ENCODE data around the gene TRAIP.
A peak's percentile ranks its signal among the peaks of the same experiment; 100 is the strongest.

TRAIP gene

DNA sequence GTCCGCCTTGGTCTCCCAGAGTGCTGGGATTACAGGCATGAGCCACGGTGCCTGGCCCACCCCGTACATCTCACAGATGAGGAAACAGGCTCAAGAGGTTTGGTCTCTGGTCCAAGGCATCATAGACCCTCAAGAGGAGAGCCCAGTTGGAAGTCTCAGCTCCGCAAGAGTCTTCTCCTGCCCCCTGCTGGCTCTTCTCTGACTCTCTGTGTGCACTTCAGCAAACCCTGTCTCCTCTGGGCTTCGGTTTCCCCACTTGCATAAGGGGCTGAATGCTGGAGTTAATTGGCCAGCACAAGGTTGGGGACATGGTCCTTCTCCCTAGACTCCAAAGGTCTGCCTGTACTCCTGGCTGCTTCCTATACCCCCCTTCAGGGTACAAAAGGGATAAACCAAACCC is 43.5 kb upstream of the TRAIP start:
- Histone ChIP-seq H3K9ac (ENCODE audit: low read depth, low read length, poor library complexity, severe bottlenecking) (no peak overlapping the region), H4K20me1 (ENCODE audit: insufficient read depth, low read length, poor library complexity, severe bottlenecking) (no peaks in the 10 kb centered on the region), H3K79me2 (ENCODE audit: insufficient read depth, low read length) (no peaks in the 10 kb centered on the region), H3K9me3 (ENCODE audit: insufficient read depth, low read depth, low read length) (no peaks in the 10 kb centered on the region), H3K4me2 (ENCODE audit: low read depth, low read length, poor library complexity, severe bottlenecking) (no peak overlapping the region), H3K4me1 (ENCODE audit: insufficient read depth, low read length, poor library complexity, severe bottlenecking) (no peaks in the 10 kb centered on the region), H3F3A (ENCODE audit: low read depth) (no peaks in the 10 kb centered on the region), H2AFZ (ENCODE audit: low read length) (no peak overlapping the region), H3K36me3 (ENCODE audit: insufficient read depth, low read length) (no peaks in the 10 kb centered on the region), H3K27me3 (ENCODE audit: insufficient read depth, low read length, poor library complexity, severe bottlenecking) (no peaks in the 10 kb centered on the region), H3K4me3 (ENCODE audit: low read length, poor library complexity, severe bottlenecking) (no peak overlapping the region), H3K9me2 (replicated peaks; ENCODE audit: low read depth, low read length) (no peaks in the 10 kb centered on the region)
- TF ChIP-seq EZH2phosphoT487 (IDR thresholded peaks at IDR 0.05; ENCODE audit: borderline replicate concordance) = no peak
- TF ChIP-seq, protein P1, sequence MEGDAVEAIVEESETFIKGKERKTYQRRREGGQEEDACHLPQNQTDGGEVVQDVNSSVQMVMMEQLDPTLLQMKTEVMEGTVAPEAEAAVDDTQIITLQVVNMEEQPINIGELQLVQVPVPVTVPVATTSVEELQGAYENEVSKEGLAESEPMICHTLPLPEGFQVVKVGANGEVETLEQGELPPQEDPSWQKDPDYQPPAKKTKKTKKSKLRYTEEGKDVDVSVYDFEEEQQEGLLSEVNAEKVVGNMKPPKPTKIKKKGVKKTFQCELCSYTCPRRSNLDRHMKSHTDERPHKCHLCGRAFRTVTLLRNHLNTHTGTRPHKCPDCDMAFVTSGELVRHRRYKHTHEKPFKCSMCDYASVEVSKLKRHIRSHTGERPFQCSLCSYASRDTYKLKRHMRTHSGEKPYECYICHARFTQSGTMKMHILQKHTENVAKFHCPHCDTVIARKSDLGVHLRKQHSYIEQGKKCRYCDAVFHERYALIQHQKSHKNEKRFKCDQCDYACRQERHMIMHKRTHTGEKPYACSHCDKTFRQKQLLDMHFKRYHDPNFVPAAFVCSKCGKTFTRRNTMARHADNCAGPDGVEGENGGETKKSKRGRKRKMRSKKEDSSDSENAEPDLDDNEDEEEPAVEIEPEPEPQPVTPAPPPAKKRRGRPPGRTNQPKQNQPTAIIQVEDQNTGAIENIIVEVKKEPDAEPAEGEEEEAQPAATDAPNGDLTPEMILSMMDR (conservative IDR thresholded peaks at IDR 0.05; ENCODE audit: low read length) = peak; percentile 68

DNA sequence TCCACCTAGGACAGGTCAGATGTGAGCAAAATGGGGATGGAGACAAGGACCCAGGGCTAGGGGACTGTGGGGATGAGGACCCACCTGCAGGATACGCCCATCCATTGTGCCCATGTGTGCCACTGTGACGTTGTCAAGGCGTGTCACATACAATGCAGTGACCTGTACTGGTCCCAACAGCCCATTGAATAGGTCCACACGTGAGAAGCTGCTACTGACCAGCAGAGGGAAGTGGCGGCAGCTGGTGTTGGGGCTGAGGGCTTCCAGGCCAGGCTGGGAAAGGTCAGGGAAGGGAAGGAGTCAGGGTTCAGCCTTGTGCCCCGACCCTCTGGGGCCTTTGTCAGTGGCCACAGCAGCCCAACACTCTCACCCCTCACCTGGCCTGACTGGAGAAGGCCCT is 42.6 kb upstream of the TRAIP start:
- Histone ChIP-seq H3K27me3 (ENCODE audit: insufficient read depth, low read length, poor library complexity, severe bottlenecking) (no peaks in the 10 kb centered on the region), H3K9ac (ENCODE audit: low read depth, low read length, poor library complexity, severe bottlenecking) (no peak overlapping the region), H2AFZ (ENCODE audit: low read length) (no peak overlapping the region), H3K9me2 (replicated peaks; ENCODE audit: low read depth, low read length) (no peaks in the 10 kb centered on the region), H3F3A (ENCODE audit: low read depth) (no peaks in the 10 kb centered on the region), H3K36me3 (ENCODE audit: insufficient read depth, low read length) (no peaks in the 10 kb centered on the region), H3K79me2 (ENCODE audit: insufficient read depth, low read length) (no peaks in the 10 kb centered on the region), H3K4me2 (ENCODE audit: low read depth, low read length, poor library complexity, severe bottlenecking) (no peak overlapping the region), H4K20me1 (ENCODE audit: insufficient read depth, low read length, poor library complexity, severe bottlenecking) (no peaks in the 10 kb centered on the region), H3K4me1 (ENCODE audit: insufficient read depth, low read length, poor library complexity, severe bottlenecking) (no peaks in the 10 kb centered on the region), H3K9me3 (ENCODE audit: insufficient read depth, low read depth, low read length) (no peaks in the 10 kb centered on the region), H3K4me3 (ENCODE audit: low read length, poor library complexity, severe bottlenecking) (no peak overlapping the region)
- TF ChIP-seq, protein P1 (conservative IDR thresholded peaks at IDR 0.05; ENCODE audit: low read length) = no peak
- no peak for TF ChIP-seq EZH2phosphoT487 (IDR thresholded peaks at IDR 0.05; ENCODE audit: borderline replicate concordance)

DNA sequence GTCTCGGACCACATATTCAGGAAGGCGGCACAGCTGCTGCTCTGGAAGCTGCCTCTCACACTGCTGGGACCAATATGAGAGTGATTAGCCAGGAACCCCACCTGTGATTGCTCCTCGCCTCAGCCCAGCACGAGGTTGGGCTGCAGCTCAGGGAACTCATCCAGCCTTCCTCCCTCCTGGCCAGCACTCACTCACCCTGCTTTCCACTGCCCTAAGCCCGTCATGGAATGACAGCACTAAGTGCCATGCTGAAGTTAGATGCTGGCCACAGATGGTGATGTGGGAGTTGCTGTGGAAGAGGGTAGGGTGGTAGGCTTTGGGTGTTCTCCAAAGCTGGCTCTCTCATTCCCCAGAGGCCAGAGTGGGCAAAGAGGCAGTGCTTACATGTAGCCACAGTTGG is 40.0 kb upstream of the TRAIP start:
- H3K4me1 ChIP-seq (ENCODE audit: insufficient read depth, low read length, poor library complexity, severe bottlenecking) = no peaks in the 10 kb centered on the region
- H2AFZ ChIP-seq (ENCODE audit: low read length) = no peak overlapping the region
- no peaks in the 10 kb centered on the region for H3K9me3 ChIP-seq (ENCODE audit: insufficient read depth, low read depth, low read length)
- no peaks in the 10 kb centered on the region for H3K79me2 ChIP-seq (ENCODE audit: insufficient read depth, low read length)
- H3F3A ChIP-seq (ENCODE audit: low read depth) = no peaks in the 10 kb centered on the region
- no peaks in the 10 kb centered on the region for H3K9me2 ChIP-seq (replicated peaks; ENCODE audit: low read depth, low read length)
- H4K20me1 ChIP-seq (ENCODE audit: insufficient read depth, low read length, poor library complexity, severe bottlenecking) = no peaks in the 10 kb centered on the region
- H3K4me3 ChIP-seq (ENCODE audit: low read length, poor library complexity, severe bottlenecking) = no peak overlapping the region
- H3K4me2 ChIP-seq (ENCODE audit: low read depth, low read length, poor library complexity, severe bottlenecking) = no peak overlapping the region
- H3K36me3 ChIP-seq (ENCODE audit: insufficient read depth, low read length) = no peaks in the 10 kb centered on the region
- no peak overlapping the region for H3K9ac ChIP-seq (ENCODE audit: low read depth, low read length, poor library complexity, severe bottlenecking)
- TF ChIP-seq EZH2phosphoT487 (IDR thresholded peaks at IDR 0.05; ENCODE audit: borderline replicate concordance) = no peak
- TF ChIP-seq, protein P1 (conservative IDR thresholded peaks at IDR 0.05; ENCODE audit: low read length) = no peak
- no peaks in the 10 kb centered on the region for H3K27me3 ChIP-seq (ENCODE audit: insufficient read depth, low read length, poor library complexity, severe bottlenecking)
